Hepatocyte (in vitro differentiated cells): Measurements from ENCODE around the gene LRP1B. TPM values are rescaled to one million over a fixed set of nuclear protein-coding genes. Genes with fewer than 3 reads are reported as not detected.

Experiments used
- DNase-seq: peaks from one replicate; pipeline ENCODE4 v3.0.0-alpha.2; 2016; ENCODE audit warnings: low spot score
- H2AFZ ChIP-seq: fragments of 200-600 bp; sonication (generic); 2 replicates; pipeline ENCODE4 v1.6.0; 2016; ENCODE audit warnings: antibody characterized with exemption, mild to moderate bottlenecking
- H3K27ac ChIP-seq: fragments of 200-600 bp; sonication (generic); 2 replicates; pipeline ENCODE4 v1.5.1; 2016; ENCODE audit warnings: mild to moderate bottlenecking
- H3K27me3 ChIP-seq: fragments of 200-600 bp; sonication (generic); 2 replicates; pipeline ENCODE4 v1.6.1; 2016
- H3K36me3 ChIP-seq: fragments of 200-600 bp; sonication (generic); replicated peaks from 2 replicates; pipeline ENCODE4 v1.5.1; 2016; ENCODE audit warnings: low read depth; ENCODE audit not compliant: insufficient read depth
- H3K4me1 ChIP-seq: fragments of 200-600 bp; sonication (generic); 2 replicates; pipeline ENCODE4 v1.5.1; 2016; ENCODE audit warnings: mild to moderate bottlenecking, moderate library complexity; ENCODE audit not compliant: insufficient read depth
- H3K4me2 ChIP-seq: fragments of 200-600 bp; sonication (generic); 2 replicates; pipeline ENCODE4 v1.6.0; 2016
- H3K4me3 ChIP-seq: fragments of 200-600 bp; sonication (generic); 2 replicates; pipeline ENCODE4 v1.5.1; 2016; ENCODE audit warnings: mild to moderate bottlenecking
- H3K79me2 ChIP-seq: fragments of 200-600 bp; sonication (generic); 2 replicates; pipeline ENCODE4 v1.6.0; 2017; ENCODE audit warnings: mild to moderate bottlenecking
- H3K9me2 ChIP-seq: fragments of 200-600 bp; sonication (generic); replicated peaks from 2 replicates; pipeline ENCODE4 v1.6.0; 2017; ENCODE audit warnings: mild to moderate bottlenecking; ENCODE audit not compliant: insufficient read depth
- H3K9me3 ChIP-seq: fragments of 200-600 bp; sonication (generic); 2 replicates; pipeline ENCODE4 v1.5.1; 2016; ENCODE audit warnings: low read depth, mild to moderate bottlenecking
- H4K20me1 ChIP-seq: fragments of 200-600 bp; sonication (generic); 2 replicates; pipeline ENCODE4 v1.6.0; 2016; ENCODE audit warnings: mild to moderate bottlenecking; ENCODE audit not compliant: insufficient read depth, poor library complexity, severe bottlenecking
- CTCF ChIP-seq: fragments of 200-600 bp; sonication (generic); IDR thresholded peaks from 2 replicates; pipeline ENCODE4 v1.5.1; 2016; ENCODE audit warnings: antibody characterized with exemption, mild to moderate bottlenecking; ENCODE audit not compliant: poor library complexity
- EZH2 ChIP-seq: fragments of 200-600 bp; sonication (generic); IDR thresholded peaks from 2 replicates; pipeline ENCODE4 v1.6.1; 2016; ENCODE audit warnings: antibody characterized with exemption, mild to moderate bottlenecking, borderline replicate concordance
- EZH2phosphoT487 ChIP-seq: fragments of 200-600 bp; sonication (generic); IDR thresholded peaks from one replicate; pipeline ENCODE4 v1.6.1; 2018; ENCODE audit warnings: antibody characterized with exemption, mild to moderate bottlenecking, low read depth, moderate library complexity; ENCODE audit not compliant: unreplicated experiment, severe bottlenecking
- WGBS: methylation state at CpG from one replicate; pipeline ENCODE4 v1.1.6; 2016; ENCODE audit warnings: low lambda C conversion rate; ENCODE audit errors: missing lambda C conversion rate; 5-methylcytosine and 5-hydroxymethylcytosine counted together
- polyA plus RNA-seq: library from polyadenylated mRNA; unstranded; fragments of >200 nt; fragmentation: Nextera tagmentation; extraction: Ambion mirVana; gene quantifications from 2 replicates; pipeline ENCODE4 v1.2.1, GENCODE V29; 2016
- total RNA-seq: library from RNA; depleted of rRNA; stranded (reverse); fragments of >200 nt; gene quantifications from 2 replicates; pipeline ENCODE4 v1.2.3, GENCODE V29; 2014

The LRP1B gene
- total and polyA plus RNA-seq, 2 experiments from 2014 or later: 0.65 to 2.0 TPM

- no peak for DNase-seq
- 100% methylated on average over 1 of the region's 1 CpG for WGBS
- no peak overlapping the region for H3K4me2 ChIP-seq
Measured at GRCh38 chr2:142041105-142041504, 89.7 kb downstream of the LRP1B start.

GRCh38 chr2:142040556-142040955 lies 90.3 kb downstream of the LRP1B start:
- Histone ChIP-seq H4K20me1 (no peaks in the 10 kb centered on the region), H3K4me2 (no peak overlapping the region), H3K27me3 (no peaks in the 10 kb centered on the region), H3K4me3 (no peak overlapping the region), H3K27ac (no peak overlapping the region), H3K9me3 (no peaks in the 10 kb centered on the region), H3K79me2 (no peaks in the 10 kb centered on the region), H2AFZ (no peak overlapping the region), H3K36me3 (no peaks in the 10 kb centered on the region), H3K9me2 (no peaks in the 10 kb centered on the region), H3K4me1 (peaks cover 8% of the 10 kb centered on the region)
- WGBS: 76% methylated on average over 1 of the region's 1 CpG
- no peak for DNase-seq
- TF ChIP-seq EZH2 (no peak), EZH2phosphoT487 (no peak), CTCF (no peak)

More at GRCh38 chr2:142041105-142041504, 89.7 kb downstream of the LRP1B start:
- no peaks in the 10 kb centered on the region for H4K20me1 ChIP-seq
- no peaks in the 10 kb centered on the region for H3K27me3 ChIP-seq
- H3K27ac ChIP-seq: no peak overlapping the region
- no peaks in the 10 kb centered on the region for H3K79me2 ChIP-seq
- peaks cover 8% of the 10 kb centered on the region for H3K4me1 ChIP-seq
- no peaks in the 10 kb centered on the region for H3K36me3 ChIP-seq
- TF ChIP-seq EZH2phosphoT487 (no peak), EZH2 (no peak), CTCF (no peak)
- no peaks in the 10 kb centered on the region for H3K9me2 ChIP-seq
- no peak overlapping the region for H2AFZ ChIP-seq
- no peak overlapping the region for H3K4me3 ChIP-seq
- no peaks in the 10 kb centered on the region for H3K9me3 ChIP-seq

GRCh38 chr2:142038826-142039225 lies 92.0 kb downstream of the LRP1B start:
- 100% methylated on average over 1 of the region's 1 CpG for WGBS
- no peaks in the 10 kb centered on the region for H3K27me3 ChIP-seq
- no peaks in the 10 kb centered on the region for H3K79me2 ChIP-seq
- H3K9me2 ChIP-seq: no peaks in the 10 kb centered on the region
- H3K27ac ChIP-seq: no peak overlapping the region
- H3K4me3 ChIP-seq: no peak overlapping the region
- no peak overlapping the region for H2AFZ ChIP-seq
- H3K9me3 ChIP-seq: no peaks in the 10 kb centered on the region
- no peak for DNase-seq
- H3K4me2 ChIP-seq: no peak overlapping the region
- TF ChIP-seq CTCF (no peak), EZH2phosphoT487 (no peak)
- no peaks in the 10 kb centered on the region for H3K36me3 ChIP-seq
- peaks cover 8% of the 10 kb centered on the region for H3K4me1 ChIP-seq
- H4K20me1 ChIP-seq: no peaks in the 10 kb centered on the region

GRCh38 chr2:142037744-142038143 lies 93.1 kb downstream of the LRP1B start:
- no peak overlapping the region for H2AFZ ChIP-seq
- no peaks in the 10 kb centered on the region for H3K9me2 ChIP-seq
- H3K27me3 ChIP-seq: no peaks in the 10 kb centered on the region
- DNase-seq: peak; percentile 8
- H3K9me3 ChIP-seq: no peaks in the 10 kb centered on the region
- H3K36me3 ChIP-seq: no peaks in the 10 kb centered on the region
- WGBS: 21% methylated on average over 3 of the region's 3 CpGs
- H3K4me2 ChIP-seq: peak overlapping the region; percentile 34
- peaks cover 8% of the 10 kb centered on the region for H3K4me1 ChIP-seq
- TF ChIP-seq CTCF (peak; percentile 28), EZH2 (no peak), EZH2phosphoT487 (no peak)
- H4K20me1 ChIP-seq: no peaks in the 10 kb centered on the region
- H3K4me3 ChIP-seq: no peak overlapping the region
- no peaks in the 10 kb centered on the region for H3K79me2 ChIP-seq
- no peak overlapping the region for H3K27ac ChIP-seq
